GM18951 (cell line): ENCODE results near the gene CLEC2L.
"Not testable (repeated sequence)": the region's sequence is repeated elsewhere in the genome, so short reads cannot be mapped to it uniquely, and the experiment has no call there.

Experiments used
- POLR2A ChIP-seq: IDR thresholded peaks from 4 replicates; pipeline ENCODE4 v1.6.1; 2011; ENCODE audit warnings: mild to moderate bottlenecking; ENCODE audit not compliant: insufficient read length, insufficient read depth; ENCODE audit errors: extremely low read depth
- in situ Hi-C: fragments of 300-500 bp; cut with MboI; formaldehyde crosslinking; loops from one replicate; pipeline ENCODE4 v1.12.0; 2022; ENCODE audit warnings: low sequenced_read_pairs, mixed read lengths, inconsistent platforms; ENCODE audit not compliant: unreplicated experiment

Gene CLEC2L

DNA sequence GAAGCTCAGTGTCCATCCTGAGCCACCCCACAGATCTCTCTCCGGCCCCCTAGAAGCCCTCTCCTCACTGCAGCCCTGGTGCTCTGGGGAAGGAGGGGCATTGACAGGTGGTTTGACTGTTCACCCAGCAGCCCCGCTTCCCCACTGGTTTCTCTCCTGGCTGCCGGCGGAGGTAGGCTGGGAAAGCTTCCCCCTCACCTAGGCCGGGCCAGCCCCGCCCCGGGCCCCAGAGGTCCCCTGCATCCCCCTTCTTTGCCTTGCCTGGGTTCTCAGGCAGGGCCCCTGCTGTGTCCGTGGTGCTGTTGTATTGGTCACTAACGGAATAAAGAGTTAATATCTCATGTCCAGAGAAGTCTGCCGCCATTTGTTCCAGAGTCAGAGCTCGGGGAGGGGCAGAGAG lies 21.2 kb downstream of the CLEC2L start:
- in situ Hi-C loops, result no loop called here
- TF ChIP-seq POLR2A, result no peak

DNA sequence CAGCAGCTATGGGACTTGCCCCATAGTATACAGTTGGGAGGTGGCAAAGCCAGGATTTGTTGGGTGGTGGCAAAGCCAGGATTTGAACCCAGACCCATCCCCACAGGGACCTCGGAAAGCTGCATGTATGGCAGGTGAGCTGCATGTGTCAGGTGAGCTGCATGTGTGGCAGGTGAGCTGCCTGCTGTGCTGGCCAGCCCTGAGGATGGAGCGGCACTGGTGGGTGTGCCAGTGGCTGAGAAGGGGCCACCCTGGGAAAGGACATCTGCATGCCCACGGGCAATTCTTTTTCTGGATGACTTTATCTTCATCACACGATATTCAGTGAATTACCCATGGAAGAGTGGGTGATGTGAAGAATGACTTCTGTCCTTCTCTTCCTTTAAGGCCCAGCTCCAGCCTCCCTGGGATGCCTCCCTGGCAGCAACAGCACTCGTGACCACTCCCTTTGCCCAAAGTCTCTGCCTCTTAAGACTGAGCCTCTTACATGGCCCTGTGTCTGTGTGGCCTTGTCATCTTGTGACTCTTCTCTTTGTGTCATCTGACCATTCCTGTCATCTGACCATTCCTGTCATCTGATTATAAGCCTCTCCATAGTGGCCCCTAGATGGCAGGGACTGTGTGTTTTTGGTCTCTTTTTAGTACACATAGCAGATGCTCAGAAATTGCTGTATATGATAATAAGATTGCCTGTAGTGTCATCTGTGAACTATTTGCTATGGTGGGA lies 25.0 kb downstream of the CLEC2L start:
- in situ Hi-C loops, result no loop called here

DNA sequence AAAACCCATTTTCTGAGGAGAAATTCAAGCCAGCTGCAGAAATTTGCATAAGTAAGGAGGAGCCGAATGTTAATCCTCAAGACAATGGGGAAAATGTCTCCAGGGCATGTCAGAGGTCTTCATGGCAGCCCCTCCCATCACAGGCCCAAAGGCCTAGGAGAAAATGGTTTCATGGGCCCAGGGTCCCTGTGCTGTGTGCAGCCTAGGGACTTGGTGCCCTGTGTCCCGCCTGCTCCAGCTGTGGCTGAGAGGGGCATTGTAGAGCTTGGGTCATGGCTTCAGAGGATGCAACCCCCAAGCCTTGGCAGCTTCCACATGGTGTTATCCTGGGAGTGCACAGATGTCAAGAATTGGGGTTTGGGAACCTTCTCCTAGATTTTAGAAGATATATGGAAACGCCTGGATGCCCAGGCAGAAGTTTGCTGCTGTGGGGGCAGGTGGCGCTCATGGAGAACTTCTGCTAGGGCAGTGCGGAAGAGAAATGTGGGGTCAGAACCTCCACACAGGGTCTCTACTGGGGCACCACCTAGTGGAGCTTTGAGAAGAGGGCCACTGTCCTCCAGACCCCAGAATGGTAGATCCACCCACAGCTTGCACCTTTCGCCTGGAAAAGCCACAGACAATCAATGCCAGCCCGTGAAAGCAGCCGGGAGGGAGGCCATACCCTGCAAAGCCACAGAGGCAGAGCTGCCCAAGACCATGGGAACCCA lies 30.7 kb downstream of the CLEC2L start:
- in situ Hi-C loops, result not testable (repeated sequence)

More for the DNA sequence above, 25.0 kb downstream of the CLEC2L start:
- no peak for TF ChIP-seq POLR2A

DNA sequence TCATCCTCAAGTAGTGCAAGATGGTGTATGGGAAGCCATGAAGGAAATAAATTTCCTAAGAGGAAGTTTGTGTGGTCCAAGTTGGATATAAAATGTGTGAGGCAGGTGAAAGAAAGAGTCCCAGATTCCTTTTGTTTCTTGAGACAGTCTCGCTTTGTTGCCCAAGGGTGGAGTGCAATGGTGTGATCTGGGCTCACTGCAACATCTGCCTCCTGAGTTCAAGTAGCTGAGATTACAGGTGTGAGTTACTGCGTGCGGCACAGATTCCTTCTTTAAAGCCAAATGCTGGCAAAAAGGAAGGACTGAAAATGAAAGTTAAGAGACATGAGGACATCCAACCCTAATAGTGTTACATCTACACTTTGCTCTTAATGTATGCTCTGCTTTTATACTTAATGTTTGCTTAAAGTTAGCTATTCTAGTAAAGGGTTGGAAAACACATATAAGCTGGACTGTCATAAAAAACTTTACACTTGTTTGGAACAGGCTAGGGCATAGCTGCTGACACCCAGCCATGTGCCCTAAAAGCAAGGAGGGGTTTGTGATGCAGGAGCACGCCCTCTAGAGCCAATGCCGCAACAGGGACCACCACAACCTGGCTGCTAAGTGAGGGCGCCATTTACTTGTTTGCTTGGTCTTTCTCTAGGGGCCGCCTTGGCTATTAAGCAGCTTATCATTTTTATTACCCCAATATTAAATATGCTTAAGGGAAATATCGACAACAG lies 34.5 kb downstream of the CLEC2L start:
- no peak for TF ChIP-seq POLR2A
- in situ Hi-C loops, result no loop called here

DNA sequence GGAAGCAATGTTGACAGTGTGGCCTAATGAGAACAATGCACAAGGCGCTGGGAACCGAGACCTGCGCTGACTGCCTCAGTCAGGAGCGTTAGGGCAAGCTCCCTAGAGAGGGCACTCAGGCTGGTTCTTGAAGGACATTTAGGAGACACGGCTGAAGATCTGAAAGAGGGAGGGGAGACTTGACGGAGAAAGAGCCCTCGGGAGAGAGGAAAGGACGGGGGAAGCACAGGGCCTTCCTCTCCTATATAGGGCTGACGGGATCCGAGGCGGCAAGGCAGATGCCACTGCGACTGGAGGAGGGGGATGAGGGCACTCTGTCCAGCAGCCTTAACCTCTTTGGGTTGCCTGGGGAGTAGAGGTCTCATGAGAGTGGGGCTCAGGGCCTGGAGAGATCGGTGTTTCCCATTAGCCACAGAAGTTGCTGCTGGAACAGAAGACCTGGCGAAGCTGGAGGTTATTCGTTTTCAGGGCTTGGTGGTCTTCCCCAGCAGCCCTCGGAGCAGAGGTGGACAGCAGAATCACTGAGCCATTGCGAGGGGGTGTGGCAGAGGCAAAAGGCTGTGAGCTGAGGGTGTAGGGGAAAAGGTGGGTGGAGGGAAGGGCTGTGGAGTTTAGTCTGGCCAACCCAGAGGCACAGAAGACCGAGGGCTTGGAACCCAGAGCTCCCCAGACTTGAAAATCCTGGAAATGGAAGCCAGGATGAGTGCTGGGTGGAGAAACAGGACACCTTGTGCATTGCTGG lies 36.0 kb downstream of the CLEC2L start:
- in situ Hi-C loops, result no loop called here

DNA sequence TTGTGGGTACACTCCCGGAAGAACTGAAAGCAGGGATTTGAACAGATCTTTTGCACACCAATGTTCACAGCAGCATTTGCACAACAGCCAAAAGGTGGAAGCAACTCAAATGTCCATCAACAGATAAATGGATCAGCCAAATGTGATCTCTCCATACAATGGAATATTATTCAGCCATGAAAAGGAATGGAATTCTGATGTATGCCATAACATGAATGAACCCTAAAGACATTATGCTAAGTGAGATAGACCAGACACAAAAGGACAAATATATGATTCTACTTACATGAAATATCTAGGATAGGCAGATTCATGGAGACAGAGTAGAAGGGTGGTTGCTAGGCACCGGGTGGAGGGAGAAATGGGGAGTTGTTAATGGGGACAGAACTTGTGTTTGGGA lies 36.7 kb downstream of the CLEC2L start:
- in situ Hi-C loops, result no loop called here
- TF ChIP-seq POLR2A, result no peak

More for the DNA sequence above, 36.0 kb downstream of the CLEC2L start:
- no peak for TF ChIP-seq POLR2A

DNA sequence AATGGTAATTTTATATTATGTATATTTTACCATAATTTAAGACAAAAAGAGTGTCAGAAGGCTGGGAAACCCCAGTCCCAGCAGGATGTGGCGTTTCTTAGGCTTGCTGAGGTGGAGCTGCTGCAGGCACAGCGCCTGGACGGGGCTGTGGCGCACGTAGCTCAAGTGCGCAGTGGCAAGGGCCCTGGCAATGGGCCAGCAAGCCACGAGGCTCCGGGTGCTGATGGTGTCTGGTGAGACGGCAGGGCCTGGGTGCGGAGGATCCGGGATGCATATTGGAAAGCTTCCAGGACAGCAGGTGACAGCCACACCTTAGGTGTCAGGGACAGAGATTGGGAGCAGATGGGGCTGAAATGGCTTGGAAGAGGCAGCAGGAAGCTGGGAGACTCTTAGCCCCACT lies 37.2 kb downstream of the CLEC2L start:
- TF ChIP-seq POLR2A, result no peak
- in situ Hi-C loops, result no loop called here

DNA sequence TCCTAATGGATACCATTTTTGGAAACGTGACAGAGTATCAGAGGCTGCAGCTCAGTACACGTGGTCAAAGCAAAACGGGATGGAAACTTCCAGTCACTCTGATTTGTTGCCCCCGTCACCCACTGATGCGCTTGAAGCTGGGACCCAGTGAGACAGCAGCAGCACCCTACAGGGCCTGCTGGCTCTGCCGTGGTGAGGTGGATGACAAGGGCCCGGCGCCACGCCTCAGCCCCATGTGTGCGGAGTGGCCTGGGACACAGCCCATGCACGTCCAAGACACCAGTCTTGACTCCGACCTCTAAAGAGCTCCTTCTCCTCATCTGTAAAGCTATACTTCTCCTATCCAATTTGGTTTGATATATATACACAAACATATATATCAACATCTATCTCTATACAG lies 39.0 kb downstream of the CLEC2L start:
- TF ChIP-seq POLR2A, result no peak
- in situ Hi-C loops, result no loop called here

DNA sequence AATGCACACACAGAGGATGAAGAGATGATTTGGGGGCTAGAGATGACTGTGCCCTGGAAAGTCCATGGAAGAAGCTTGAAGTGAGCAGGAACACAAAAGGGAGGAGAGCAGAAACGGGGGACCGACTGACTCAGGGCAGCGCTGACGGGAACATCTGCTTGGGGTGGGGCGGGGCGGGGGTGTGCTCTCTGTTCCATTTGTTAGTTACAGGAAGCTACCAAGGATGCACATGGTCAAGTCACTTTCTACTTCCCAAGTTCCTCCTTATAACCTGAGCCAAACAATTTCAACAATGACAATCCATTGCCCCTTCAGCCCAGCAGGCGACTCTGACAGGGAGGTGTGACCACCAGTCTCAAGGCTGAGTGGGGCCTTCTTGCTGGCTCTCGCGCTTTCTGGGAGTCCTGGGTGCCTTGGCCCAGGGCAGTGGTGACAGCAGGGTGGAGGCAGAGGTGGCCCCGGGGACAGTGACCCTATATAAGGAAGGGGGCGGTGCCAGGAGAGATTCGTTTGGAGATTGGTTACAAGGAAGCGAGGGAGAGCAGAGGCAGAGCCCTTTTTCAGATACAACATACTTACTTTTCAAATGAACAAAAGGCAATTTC lies 39.6 kb downstream of the CLEC2L start:
- in situ Hi-C loops, result no loop called here
- TF ChIP-seq POLR2A, result no peak

DNA sequence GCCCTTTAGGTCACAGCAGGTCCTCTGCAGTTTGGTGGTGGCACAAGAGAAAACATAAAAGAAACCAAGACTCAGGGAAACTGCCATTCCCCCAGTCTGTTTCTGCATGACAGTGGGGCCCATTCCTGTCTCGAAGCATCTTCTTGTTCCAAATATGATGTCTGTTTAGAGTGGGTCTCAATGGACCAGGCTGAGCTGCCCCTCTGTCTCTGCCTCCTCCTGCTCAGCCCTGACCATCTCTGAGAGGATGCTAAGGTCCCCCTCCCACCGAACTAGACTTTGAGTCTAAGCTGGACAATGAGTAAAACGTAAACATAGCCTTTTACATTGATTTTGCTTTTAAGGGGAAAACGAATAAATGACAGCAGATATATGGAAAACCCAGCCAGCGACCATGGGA lies 40.4 kb downstream of the CLEC2L start:
- TF ChIP-seq POLR2A, result no peak
- in situ Hi-C loops, result no loop called here

DNA sequence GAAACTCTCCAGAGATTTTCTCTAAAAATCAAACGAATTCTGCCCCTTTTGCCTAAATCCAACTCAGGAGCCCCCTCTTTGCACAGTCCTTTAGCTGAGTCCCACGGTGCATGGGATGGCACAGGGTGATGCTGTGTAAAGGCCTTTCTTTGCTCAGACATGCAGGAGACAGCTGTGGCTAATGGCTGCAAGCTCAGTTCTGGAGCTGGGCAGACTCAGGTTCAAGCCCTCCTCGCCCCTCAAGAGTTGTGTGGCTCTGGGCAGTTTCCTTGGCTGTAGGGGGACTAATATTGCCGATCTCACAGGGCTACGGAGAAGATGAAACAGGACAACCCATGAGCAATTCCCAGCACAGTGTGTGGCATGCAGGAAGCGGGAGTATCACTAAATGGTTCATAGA lies 42.6 kb downstream of the CLEC2L start:
- no peak for TF ChIP-seq POLR2A
- in situ Hi-C loops, result no loop called here

DNA sequence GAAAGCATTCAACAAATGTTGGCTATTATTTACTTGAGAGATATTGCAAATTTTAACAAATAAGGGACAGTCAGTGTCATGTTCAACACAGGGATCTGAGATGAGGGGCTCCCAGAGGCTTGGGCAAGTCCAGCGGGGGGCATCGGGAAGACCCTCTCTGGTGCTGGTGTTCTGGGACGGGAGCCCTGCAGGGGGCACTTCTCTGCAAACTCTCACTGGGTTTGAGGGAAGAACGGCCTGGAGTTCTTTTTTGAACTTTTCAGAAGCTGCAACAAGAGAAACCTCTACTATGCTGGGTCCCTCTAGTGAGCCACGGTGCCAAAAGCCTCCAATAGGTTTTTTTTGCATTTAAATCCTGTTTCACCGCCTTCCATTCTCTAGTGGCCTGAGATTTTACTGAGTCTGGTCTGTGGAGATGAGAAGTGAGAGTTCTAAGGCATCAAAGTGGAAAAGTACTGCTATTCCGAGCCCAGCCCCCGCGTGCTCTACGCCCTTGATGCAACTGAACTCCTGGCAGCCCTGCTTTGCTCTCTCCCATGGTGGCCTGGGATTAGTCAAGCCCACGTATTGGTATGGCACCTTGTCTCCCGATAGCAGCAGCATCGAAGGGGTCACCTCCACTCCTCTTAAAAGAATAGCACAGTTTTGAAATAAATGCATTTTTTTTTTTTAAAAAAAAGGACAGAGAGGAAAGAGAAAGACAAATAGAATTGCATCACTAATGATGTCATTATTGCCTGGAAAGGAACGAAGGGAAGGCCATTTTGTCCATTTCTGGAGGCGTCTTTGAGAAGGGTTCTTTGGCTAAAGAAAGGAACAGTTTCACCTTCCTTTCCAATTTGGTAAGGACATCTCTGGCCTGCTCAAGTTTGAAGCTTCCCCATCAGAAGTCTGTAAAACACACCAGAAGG lies 43.5 kb downstream of the CLEC2L start:
- in situ Hi-C loops, result no loop called here
- TF ChIP-seq POLR2A, result no peak
